Left ventricle myocardium inferior (tissue), 1 donor: Measurements from ENCODE around the gene PARD3B. TPM values are rescaled to one million over a fixed set of nuclear protein-coding genes. Genes with fewer than 3 reads are reported as not detected.

Experiments used
- DNase-seq: peaks from one replicate; pipeline ENCODE4 v3.0.0-alpha.2; 2020
- H3K27ac ChIP-seq: fragments of 200-600 bp; replicated peaks from 2 replicates; pipeline ENCODE4 v1.8.0; 2021
- H3K27me3 ChIP-seq: fragments of 200-600 bp; 2 replicates; pipeline ENCODE4 v1.8.0; 2021; ENCODE audit warnings: low read depth
- H3K36me3 ChIP-seq: fragments of 200-600 bp; 2 replicates; pipeline ENCODE4 v1.8.0; 2021
- H3K4me1 ChIP-seq: fragments of 200-600 bp; 2 replicates; pipeline ENCODE4 v1.8.0; 2021
- H3K4me3 ChIP-seq: fragments of 200-600 bp; 2 replicates; pipeline ENCODE4 v1.8.0; 2021; ENCODE audit warnings: mild to moderate bottlenecking, moderate library complexity
- H3K9me3 ChIP-seq: fragments of 200-600 bp; replicated peaks from 2 replicates; pipeline ENCODE4 v1.8.0; 2021
- intact Hi-C: fragments of 100-400 bp; cut with micrococcal nuclease; formaldehyde crosslinking; loops from one replicate; pipeline ENCODE4 v1.11.0; 2022
- total RNA-seq: library from RNA; stranded (reverse); fragmentation: NEBNext Ultra II Directional; extraction: Animal tissue kit (Norgen Biotek cat#: 25700); gene quantifications from one replicate; pipeline ENCODE4 v1.2.1, GENCODE V29; 2021
- TF ChIP-seq, protein P1 (sequence below): fragments of 200-600 bp; IDR thresholded peaks from 2 replicates; pipeline ENCODE4 v1.8.0; 2021; ENCODE audit warnings: antibody characterized with exemption, mild to moderate bottlenecking, borderline replicate concordance
- donor health status: DM: no; HTN: yes; CAD: no; lungs with severe emphysema.

PARD3B gene
- total RNA-seq, 1 donor from 2014 or later = 9.1 TPM

DNA sequence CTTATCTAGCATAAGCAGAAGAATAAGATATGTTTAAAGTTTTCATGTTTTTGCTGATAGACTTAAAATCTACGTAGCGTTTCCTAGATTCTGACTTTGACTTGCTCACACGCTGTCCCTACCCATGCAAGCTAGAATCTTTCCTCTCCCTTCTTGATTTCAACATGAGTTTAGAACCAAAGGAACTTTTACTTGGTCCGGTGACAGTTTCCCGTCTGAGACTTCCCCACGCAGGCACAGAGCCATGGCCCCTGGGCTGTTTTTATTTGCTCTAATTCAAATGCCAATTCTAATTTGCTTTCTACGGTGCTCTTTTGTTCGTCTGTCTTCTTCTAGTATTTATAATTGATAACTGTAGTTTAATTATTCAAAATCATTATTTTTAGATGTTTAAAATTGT lies 467.7 kb downstream of the PARD3B start:
- H3K9me3 ChIP-seq = no peaks in the 10 kb centered on the region

DNA sequence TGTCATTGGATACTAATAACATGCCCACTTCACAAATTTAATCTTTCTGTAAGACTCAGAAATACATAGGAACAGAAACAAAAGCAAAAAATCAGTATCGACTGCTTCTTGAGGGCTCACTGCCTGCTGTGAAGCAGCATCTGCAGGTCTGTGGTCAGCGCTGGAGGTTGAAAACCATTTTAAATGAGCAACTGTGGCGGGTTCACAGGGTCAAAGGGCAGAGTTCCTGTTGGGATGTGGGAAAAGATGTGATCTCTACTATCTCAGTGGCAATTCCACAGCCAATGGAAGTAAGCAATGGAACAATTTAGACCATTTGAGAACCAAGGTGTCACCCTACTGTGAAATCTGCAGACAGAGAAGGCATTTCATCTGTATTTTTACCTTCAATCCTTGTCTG lies 468.3 kb downstream of the PARD3B start:
- Histone ChIP-seq H3K4me1 (no peaks in the 10 kb centered on the region), H3K27me3 (no peaks in the 10 kb centered on the region), H3K36me3 (no peaks in the 10 kb centered on the region), H3K9me3 (no peaks in the 10 kb centered on the region), H3K4me3 (no peak overlapping the region), H3K27ac (no peak overlapping the region)
- no peak for DNase-seq
- TF ChIP-seq, protein P1, sequence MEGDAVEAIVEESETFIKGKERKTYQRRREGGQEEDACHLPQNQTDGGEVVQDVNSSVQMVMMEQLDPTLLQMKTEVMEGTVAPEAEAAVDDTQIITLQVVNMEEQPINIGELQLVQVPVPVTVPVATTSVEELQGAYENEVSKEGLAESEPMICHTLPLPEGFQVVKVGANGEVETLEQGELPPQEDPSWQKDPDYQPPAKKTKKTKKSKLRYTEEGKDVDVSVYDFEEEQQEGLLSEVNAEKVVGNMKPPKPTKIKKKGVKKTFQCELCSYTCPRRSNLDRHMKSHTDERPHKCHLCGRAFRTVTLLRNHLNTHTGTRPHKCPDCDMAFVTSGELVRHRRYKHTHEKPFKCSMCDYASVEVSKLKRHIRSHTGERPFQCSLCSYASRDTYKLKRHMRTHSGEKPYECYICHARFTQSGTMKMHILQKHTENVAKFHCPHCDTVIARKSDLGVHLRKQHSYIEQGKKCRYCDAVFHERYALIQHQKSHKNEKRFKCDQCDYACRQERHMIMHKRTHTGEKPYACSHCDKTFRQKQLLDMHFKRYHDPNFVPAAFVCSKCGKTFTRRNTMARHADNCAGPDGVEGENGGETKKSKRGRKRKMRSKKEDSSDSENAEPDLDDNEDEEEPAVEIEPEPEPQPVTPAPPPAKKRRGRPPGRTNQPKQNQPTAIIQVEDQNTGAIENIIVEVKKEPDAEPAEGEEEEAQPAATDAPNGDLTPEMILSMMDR = no peak
- intact Hi-C loops = no loop called here

More for the DNA sequence above, 467.7 kb downstream of the PARD3B start:
- Histone ChIP-seq H3K27ac (no peak overlapping the region), H3K4me3 (no peak overlapping the region), H3K36me3 (no peaks in the 10 kb centered on the region), H3K27me3 (no peaks in the 10 kb centered on the region), H3K4me1 (no peaks in the 10 kb centered on the region)
- no peak for DNase-seq
- TF ChIP-seq, protein P1 = no peak
- intact Hi-C loops = no loop called here

DNA sequence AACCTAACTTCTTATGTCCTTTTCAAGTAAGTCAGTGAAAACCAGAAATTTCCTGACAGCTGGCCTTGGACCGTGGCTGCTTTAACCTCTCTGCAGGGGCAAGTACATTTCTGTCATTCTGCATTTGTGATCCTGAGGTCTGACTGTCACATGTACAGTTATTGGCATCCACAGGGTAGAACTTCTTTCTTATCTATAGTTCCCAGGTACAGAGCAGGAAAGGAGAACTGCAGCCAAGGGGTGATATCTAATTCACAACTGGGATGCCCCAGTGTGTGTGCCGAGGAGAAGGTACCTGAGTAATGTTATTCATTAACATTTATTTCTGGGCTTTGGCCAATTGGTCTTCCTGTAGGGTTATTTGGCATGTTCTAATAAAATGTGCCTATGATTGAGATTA lies 468.9 kb downstream of the PARD3B start:
- intact Hi-C loops = no loop called here
- Histone ChIP-seq H3K27ac (no peak overlapping the region), H3K4me1 (no peaks in the 10 kb centered on the region), H3K9me3 (peaks cover 4% of the 10 kb centered on the region), H3K36me3 (no peaks in the 10 kb centered on the region), H3K4me3 (no peak overlapping the region), H3K27me3 (no peaks in the 10 kb centered on the region)
- DNase-seq = no peak
- TF ChIP-seq, protein P1 = no peak

DNA sequence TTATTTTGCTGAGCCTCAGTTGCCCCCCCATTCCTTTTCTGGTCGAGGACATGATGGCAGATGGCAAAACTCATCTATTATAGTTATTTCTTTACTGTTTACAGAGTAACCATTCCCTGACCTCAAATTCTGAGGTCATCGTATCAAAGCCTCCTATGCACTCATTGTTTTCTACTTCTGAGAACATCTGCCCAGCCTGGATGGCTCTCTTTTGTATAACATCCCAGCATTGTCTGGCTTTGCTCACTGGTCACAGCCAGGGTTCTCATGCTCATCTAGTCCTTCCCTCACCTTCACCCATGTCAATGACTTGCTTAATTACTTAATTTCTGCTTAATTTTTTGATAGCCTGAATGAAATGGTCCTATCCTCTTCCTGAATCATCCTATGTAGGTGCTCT lies 472.1 kb downstream of the PARD3B start:
- no peaks in the 10 kb centered on the region for H3K36me3 ChIP-seq
- peaks cover 12% of the 10 kb centered on the region for H3K9me3 ChIP-seq
- no peak for DNase-seq
- TF ChIP-seq, protein P1 = no peak
- intact Hi-C loops = no loop called here
- H3K4me3 ChIP-seq = no peak overlapping the region
- no peaks in the 10 kb centered on the region for H3K4me1 ChIP-seq
- no peak overlapping the region for H3K27ac ChIP-seq
- H3K27me3 ChIP-seq = no peaks in the 10 kb centered on the region

DNA sequence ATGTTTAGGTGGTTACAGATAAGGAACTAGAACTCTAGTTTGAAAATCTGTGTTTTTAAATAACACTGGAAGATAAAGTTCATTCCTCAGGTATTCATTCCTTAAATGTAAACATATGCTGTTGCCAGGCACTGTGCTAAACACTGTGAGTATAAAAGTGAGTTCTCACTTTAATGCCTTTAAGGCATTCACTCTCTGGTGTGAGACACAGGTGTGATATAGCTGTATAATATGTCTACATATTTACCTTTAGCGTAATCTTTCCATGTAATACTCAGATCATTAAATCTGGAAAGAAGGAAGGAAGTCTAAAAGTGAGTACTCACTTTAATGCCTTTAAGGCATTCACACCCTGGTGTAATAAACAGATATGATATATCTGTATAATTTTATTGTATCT lies 472.6 kb downstream of the PARD3B start:
- no peak for DNase-seq
- Histone ChIP-seq H3K4me3 (no peak overlapping the region), H3K36me3 (no peaks in the 10 kb centered on the region), H3K27me3 (no peaks in the 10 kb centered on the region), H3K9me3 (peaks cover 12% of the 10 kb centered on the region), H3K27ac (no peak overlapping the region), H3K4me1 (no peaks in the 10 kb centered on the region)
- intact Hi-C loops = no loop called here
- TF ChIP-seq, protein P1 = no peak

DNA sequence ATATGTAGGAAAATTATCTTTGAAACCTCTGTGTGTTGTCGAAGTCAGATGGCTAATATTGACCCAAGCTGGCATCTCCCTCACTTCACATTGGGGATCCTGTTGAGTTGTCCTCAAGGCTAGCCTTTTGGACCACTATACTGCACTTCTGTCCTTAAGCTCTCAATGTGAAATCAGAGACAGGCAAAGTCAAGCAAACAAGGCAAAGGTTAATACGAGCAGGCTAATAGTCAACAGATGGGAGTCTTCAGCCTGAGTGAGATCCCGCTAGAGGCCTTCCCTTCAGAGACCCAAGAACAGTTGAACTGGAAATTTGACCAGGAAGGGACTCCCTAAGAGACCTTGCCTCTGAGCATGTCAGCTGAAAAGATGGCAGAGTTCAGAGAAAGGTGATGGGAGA lies 475.4 kb downstream of the PARD3B start:
- Histone ChIP-seq H3K4me1 (peaks cover 10% of the 10 kb centered on the region), H3K27ac (no peak overlapping the region), H3K9me3 (peaks cover 12% of the 10 kb centered on the region), H3K36me3 (no peaks in the 10 kb centered on the region), H3K4me3 (no peak overlapping the region), H3K27me3 (no peaks in the 10 kb centered on the region)
- DNase-seq = no peak
- TF ChIP-seq, protein P1 = no peak
- intact Hi-C loops = no loop called here
